Stimulated activated CD4-positive, alpha-beta T cell treated with anti-CD3 and anti-CD28 coated beads, Interleukin-4, amount 100 ng/mL, for 24 hours (primary cell): ENCODE results near the gene DPH6.

ENCODE experiments used
- DNase-seq: peaks from one replicate; pipeline ENCODE4 v3.0.0-alpha.2; 2020

DPH6 gene

GRCh38 chr15:35325374-35325941 is 220.5 kb downstream of the DPH6 start:
- DNase-seq = no peak

- no peak for DNase-seq
Observed at GRCh38 chr15:35323141-35323540, 222.8 kb downstream of the DPH6 start.

- no peak for DNase-seq
Observed at GRCh38 chr15:35321926-35322325, 224.0 kb downstream of the DPH6 start.

- DNase-seq = no peak
Observed at GRCh38 chr15:35320911-35321310, 225.1 kb downstream of the DPH6 start.
